Esophagus muscularis mucosa (tissue), 4 donors: Measurements from ENCODE around the gene KRTAP9-2. TPM values are rescaled to one million over a fixed set of nuclear protein-coding genes. Genes with fewer than 3 reads are reported as not detected.
"Not testable (repeated sequence)": the region's sequence is repeated elsewhere in the genome, so short reads cannot be mapped to it uniquely, and the experiment has no call there.

Experiments
- DNase-seq: peaks from one replicate; pipeline ENCODE4 v3.0.0-alpha.2; 2017; ENCODE audit errors: extremely low spot score
- H3K27ac ChIP-seq, 4 donors: fragments of 200-600 bp; sonication (generic); replicated peaks in 1 of 4; 1 replicate in 3 of 4; 2 replicates in 1 of 4; pipeline ENCODE4 v1.5.1; 2016 to 2019; ENCODE audit warnings: mild to moderate bottlenecking in 1 of 4
- H3K27me3 ChIP-seq, 4 donors: fragments of 200-600 bp; sonication (generic); one replicate each; pipeline versions ENCODE4 v1.5.1 to v1.6.0; 2016 to 2019
- H3K36me3 ChIP-seq, 4 donors: fragments of 200-600 bp; sonication (generic); one replicate each; pipeline ENCODE4 v1.5.1; 2016 to 2019
- H3K4me1 ChIP-seq, 4 donors: fragments of 200-600 bp; sonication (generic); one replicate each; pipeline ENCODE4 v1.5.1; 2016 to 2019
- H3K4me3 ChIP-seq, 4 donors: fragments of 200-600 bp; sonication (generic); 1 replicate in 2 of 4; 2 replicates in 2 of 4; pipeline ENCODE4 v1.5.1; 2016 to 2019; ENCODE audit warnings: mild to moderate bottlenecking in 4 of 4, moderate library complexity in 1 of 4
- H3K9me3 ChIP-seq, 4 donors: fragments of 200-600 bp; sonication (generic); 1 replicate in 3 of 4; 2 replicates in 1 of 4; pipeline ENCODE4 v1.5.1; 2016 to 2019
- CTCF ChIP-seq, 3 experiments: fragments of 200-600 bp in 2 of 3; fragments of 450-650 bp in 1 of 3; sonication (generic) in 2 of 3; IDR thresholded peaks; one replicate each; pipeline ENCODE4 v1.5.1; 2017 to 2019; ENCODE audit warnings: antibody characterized with exemption in 3 of 3, mild to moderate bottlenecking in 2 of 3, moderate library complexity in 1 of 3
- EP300 ChIP-seq: sonication (generic); formaldehyde crosslinking; IDR thresholded peaks from one replicate; pipeline ENCODE4 v1.6.1; 2017; ENCODE audit warnings: antibody characterized with exemption
- POLR2A ChIP-seq: fragments of 450-650 bp; IDR thresholded peaks from one replicate; pipeline ENCODE4 v1.6.1; 2017; ENCODE audit warnings: antibody characterized with exemption, moderate library complexity, mild to moderate bottlenecking, low read depth
- POLR2AphosphoS5 ChIP-seq, 2 donors: sonication (generic); formaldehyde crosslinking; IDR thresholded peaks; one replicate each; pipeline ENCODE4 v1.6.1; 2017; ENCODE audit warnings: antibody characterized with exemption in 2 of 2
- WGBS: methylation state at CpG from one replicate; pipeline ENCODE4 v1.1.5; 2018; 5-methylcytosine and 5-hydroxymethylcytosine counted together
- intact Hi-C: fragments of 100-400 bp; cut with DNase I; formaldehyde crosslinking; loops from one replicate; pipeline ENCODE4 v1.15.1; 2023
- small RNA-seq, 3 donors: library from RNA; depleted of rRNA; stranded (forward); fragments of <200 nt; gene quantifications; one replicate each; pipeline ENCODE3, GENCODE V24; 2016
- total RNA-seq, 4 donors: library from RNA; depleted of rRNA; stranded (reverse); fragments of >200 nt; gene quantifications; one replicate each; pipeline versions ENCODE4 v1.1.0 to v1.2.1, GENCODE V29; 2016

The KRTAP9-2 gene
- total RNA-seq, 4 donors from 2014 or later, result not detected

- TF ChIP-seq POLR2AphosphoS5 (IDR thresholded peaks at IDR 0.05) (no peak), EP300 (no peak), POLR2A (no peak), CTCF (IDR thresholded peaks at IDR 0.05) (no peak)
- Histone ChIP-seq H3K27me3 (peaks cover 0 to 10% (median 0%) of the 10 kb centered on the region in 4 donors), H3K9me3 (no peaks in the 10 kb centered on the region), H3K27ac (no peak overlapping the region), H3K4me1 (no peaks in the 10 kb centered on the region), H3K36me3 (no peaks in the 10 kb centered on the region), H3K4me3 (no peak overlapping the region)
- intact Hi-C loops, result no loop called here
- DNase-seq, result no peak
- WGBS, result 88% methylated on average over 1 of the region's 1 CpG
Observed at GRCh38 chr17:41271858-41272257, 45.4 kb downstream of the KRTAP9-2 start.

DNA sequence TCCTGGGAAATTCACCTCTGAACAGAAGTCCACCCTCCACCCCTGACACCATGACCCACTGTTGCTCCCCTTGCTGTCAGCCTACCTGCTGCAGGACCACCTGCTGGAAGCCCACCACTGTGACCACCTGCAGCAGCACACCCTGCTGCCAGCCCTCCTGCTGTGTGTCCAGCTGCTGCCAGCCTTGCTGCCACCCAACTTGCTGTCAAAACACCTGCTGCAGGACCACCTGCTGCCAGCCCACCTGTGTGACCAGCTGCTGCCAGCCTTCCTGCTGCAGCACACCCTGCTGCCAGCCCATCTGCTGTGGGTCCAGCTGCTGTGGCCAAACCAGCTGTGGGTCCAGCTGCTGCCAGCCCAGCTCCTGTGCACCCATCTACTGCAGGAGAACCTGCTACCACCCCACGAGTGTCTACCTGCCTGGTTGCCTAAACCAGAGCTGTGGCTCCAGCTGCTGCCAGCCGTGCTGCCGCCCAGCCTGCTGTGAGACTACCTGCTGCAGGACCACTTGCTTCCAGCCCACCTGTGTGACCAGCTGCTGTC, 49.3 kb downstream of the KRTAP9-2 start, which contains the start of gene KRTAP9-7:
KRTAP9-7 (plus strand) TSS at position 51 of the 543 bp plus-strand sequence; CDS start at position 51, 0 bp downstream.
- H3K36me3 ChIP-seq, H3K27me3 ChIP-seq, H3K27ac ChIP-seq, intact Hi-C loops, H3K9me3 ChIP-seq, H3K4me1 ChIP-seq, H3K4me3 ChIP-seq, DNase-seq: not testable (repeated sequence)
- WGBS, result 89% methylated on average over 3 of the region's 3 CpGs

Small RNA genes lying within 50 kb of the gene (small RNA-seq; reads per million reads assigned to genes)
- 0 reads per million in 3 donors for gene KRTAP4-17P

Other genes starting within 250 kb of the KRTAP9-2 start
- gene KRT40, start 242.3 kb upstream of the KRTAP9-2 start, total RNA-seq, result not detected
- gene KRTAP3-3, start 232.5 kb upstream of the KRTAP9-2 start, total RNA-seq, result not detected
- gene KRTAP3-2, start 226.7 kb upstream of the KRTAP9-2 start, total RNA-seq, result not detected
- gene KRTAP3-1, start 217.5 kb upstream of the KRTAP9-2 start, total RNA-seq, result not detected
- not detected for gene KRTAP1-5, start 199.4 kb upstream of the KRTAP9-2 start, total RNA-seq
- not detected for gene KRTAP1-4, start 196.5 kb upstream of the KRTAP9-2 start, total RNA-seq
- not detected for gene KRTAP1-3, start 191.8 kb upstream of the KRTAP9-2 start, total RNA-seq
- gene KRTAP1-1, start 185.2 kb upstream of the KRTAP9-2 start, total RNA-seq, result not detected
- not detected for gene KRTAP2-1, start 179.3 kb upstream of the KRTAP9-2 start, total RNA-seq
- gene KRTAP2-2, start 171.4 kb upstream of the KRTAP9-2 start, total RNA-seq, result not detected
- not detected for gene KRTAP2-3, start 166.5 kb upstream of the KRTAP9-2 start, total RNA-seq
- gene KRTAP2-4, start 160.8 kb upstream of the KRTAP9-2 start, total RNA-seq, result not detected
- not detected for gene KRTAP4-7, start 142.5 kb upstream of the KRTAP9-2 start, total RNA-seq
- gene KRTAP4-8, start 128.5 kb upstream of the KRTAP9-2 start, total RNA-seq, result not detected
- not detected for gene KRTAP4-16, start 124.4 kb upstream of the KRTAP9-2 start, total RNA-seq
- gene KRTAP4-9, start 121.3 kb upstream of the KRTAP9-2 start, total RNA-seq, result not detected
- not detected for gene KRTAP4-11, start 108.3 kb upstream of the KRTAP9-2 start, total RNA-seq
- not detected for gene KRTAP4-12, start 102.5 kb upstream of the KRTAP9-2 start, total RNA-seq
- gene KRTAP4-6, start 86.1 kb upstream of the KRTAP9-2 start, total RNA-seq, result not detected
- not detected for gene KRTAP4-5, start 76.8 kb upstream of the KRTAP9-2 start, total RNA-seq
- not detected for gene KRTAP4-4, start 65.9 kb upstream of the KRTAP9-2 start, total RNA-seq
- not detected for gene KRTAP4-3, start 58.4 kb upstream of the KRTAP9-2 start, total RNA-seq
- gene KRTAP4-2, start 48.4 kb upstream of the KRTAP9-2 start, total RNA-seq, result not detected
- gene KRTAP4-1, start 41.7 kb upstream of the KRTAP9-2 start, total RNA-seq, result not detected
- not detected for gene KRTAP9-1, start 36.8 kb upstream of the KRTAP9-2 start, total RNA-seq
- not detected for gene KRTAP9-3, start 5.8 kb downstream of the KRTAP9-2 start, total RNA-seq
- gene KRTAP9-8, start 11.4 kb downstream of the KRTAP9-2 start, total RNA-seq, result not detected
- gene KRTAP9-4, start 23.0 kb downstream of the KRTAP9-2 start, total RNA-seq, result not detected
- not detected for gene KRTAP9-9, start 28.7 kb downstream of the KRTAP9-2 start, total RNA-seq
- gene KRTAP9-6, start 38.7 kb downstream of the KRTAP9-2 start, total RNA-seq, result not detected
- not detected for gene KRTAP9-7, start 49.0 kb downstream of the KRTAP9-2 start, total RNA-seq
- gene KRTAP29-1, start 76.2 kb downstream of the KRTAP9-2 start, total RNA-seq, result not detected
- gene KRTAP16-1, start 82.7 kb downstream of the KRTAP9-2 start, total RNA-seq, result not detected
- gene KRTAP17-1, start 89.1 kb downstream of the KRTAP9-2 start, total RNA-seq, result not detected
- not detected for gene KRT33A, start 124.2 kb downstream of the KRTAP9-2 start, total RNA-seq
- not detected for gene KRT33B, start 143.2 kb downstream of the KRTAP9-2 start, total RNA-seq
- not detected for gene KRT34, start 155.7 kb downstream of the KRTAP9-2 start, total RNA-seq
- not detected for gene KRT31, start 171.0 kb downstream of the KRTAP9-2 start, total RNA-seq
- gene KRT37, start 197.9 kb downstream of the KRTAP9-2 start, total RNA-seq, result not detected
- not detected for gene KRT38, start 214.3 kb downstream of the KRTAP9-2 start, total RNA-seq
- gene KRT32, start 240.7 kb downstream of the KRTAP9-2 start, total RNA-seq, result not detected